Skeletal muscle tissue (tissue), 4 donors: Measurements from ENCODE around the gene SLC12A2. TPM values are rescaled to one million over a fixed set of nuclear protein-coding genes. Genes with fewer than 3 reads are reported as not detected.

ENCODE experiments used
- H3K27ac ChIP-seq: one replicate; pipeline ENCODE4 v1.7.0; 2013; ENCODE audit warnings: mild to moderate bottlenecking, low read depth, low read length, inconsistent platforms
- H3K27me3 ChIP-seq, 3 donors: one replicate each; pipeline ENCODE4 v1.7.0; 2013; ENCODE audit warnings: low read length in 3 of 3; ENCODE audit not compliant: control insufficient read depth in 3 of 3, insufficient read depth in 3 of 3
- H3K36me3 ChIP-seq, 3 donors: one replicate each; pipeline ENCODE4 v1.7.0; 2013; ENCODE audit warnings: low read length in 3 of 3; ENCODE audit not compliant: control insufficient read depth in 3 of 3, insufficient read depth in 3 of 3
- H3K4me1 ChIP-seq, 3 donors: one replicate each; pipeline ENCODE4 v1.7.0; 2013; ENCODE audit warnings: low read length in 3 of 3, mild to moderate bottlenecking in 3 of 3; ENCODE audit not compliant: control insufficient read depth in 3 of 3, insufficient read depth in 3 of 3
- H3K4me3 ChIP-seq, 3 donors: one replicate each; pipeline ENCODE4 v1.7.0; 2013; ENCODE audit warnings: low read length in 3 of 3
- H3K9ac ChIP-seq, 3 donors: one replicate each; pipeline ENCODE4 v1.7.0; 2013; ENCODE audit warnings: low read length in 3 of 3, mild to moderate bottlenecking in 3 of 3, moderate library complexity in 2 of 3, low read depth in 1 of 3
- H3K9me3 ChIP-seq, 3 donors: one replicate each; pipeline ENCODE4 v1.7.0; 2013; ENCODE audit warnings: low read length in 3 of 3; ENCODE audit not compliant: control insufficient read depth in 3 of 3
- total RNA-seq: library from RNA; depleted of rRNA; stranded (reverse); fragments of >200 nt; gene quantifications from one replicate; pipeline ENCODE4 v1.2.3, GENCODE V29; 2014
- donor health status: Osteomylitis.

Gene SLC12A2
- total RNA-seq: 24.5 TPM

GRCh38 chr5:128083033-128083810, at the start of gene SLC12A2:
SLC12A2 (plus strand) TSS chr5:128083766; CDS start chr5:128083955, 189 bp downstream.
- Histone ChIP-seq H3K27me3 (no peaks in the 10 kb centered on the region), H3K4me1 (peaks cover 8 to 17% (median 14%) of the 10 kb centered on the region in 3 donors), H3K27ac (peak within 1 kb of the TSS; percentile 87), H3K4me3 (peak within 1 kb of the TSS; percentile 88 to 93 (median 91)), H3K9ac (peak within 1 kb of the TSS; percentile 81 to 93 (median 88)), H3K36me3 (no peaks in the 10 kb centered on the region), H3K9me3 (no peaks in the 10 kb centered on the region)

GRCh38 chr5:128035689-128036088, 47.9 kb upstream of the SLC12A2 start:
- Histone ChIP-seq H3K9me3 (no peaks in the 10 kb centered on the region), H3K27me3 (no peaks in the 10 kb centered on the region), H3K27ac (no peak overlapping the region), H3K9ac (no peak overlapping the region), H3K36me3 (no peaks in the 10 kb centered on the region), H3K4me1 (no peaks in the 10 kb centered on the region), H3K4me3 (no peak overlapping the region)

DNA sequence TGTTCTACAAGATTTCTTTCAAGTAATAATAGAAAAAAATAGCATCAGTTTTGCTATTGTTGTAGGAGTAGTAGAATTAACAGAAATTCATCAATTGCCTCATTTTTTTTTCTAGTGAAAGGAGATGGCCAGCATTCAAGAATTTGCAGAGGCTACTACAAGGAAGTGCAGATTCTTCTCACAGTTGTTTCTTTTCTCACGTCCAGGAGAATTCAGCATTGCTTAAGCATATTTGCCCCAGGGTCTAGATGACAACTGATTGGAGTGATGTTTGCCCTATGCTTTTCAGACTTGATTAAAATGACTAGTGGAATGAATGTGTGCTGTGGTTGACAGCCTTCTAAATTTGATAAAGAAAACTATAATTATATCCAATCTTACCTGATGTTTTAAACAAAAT, 46.6 kb upstream of the SLC12A2 start:
- Histone ChIP-seq H3K4me1 (no peaks in the 10 kb centered on the region), H3K27ac (no peak overlapping the region), H3K4me3 (no peak overlapping the region), H3K9me3 (no peaks in the 10 kb centered on the region), H3K36me3 (no peaks in the 10 kb centered on the region), H3K9ac (no peak overlapping the region), H3K27me3 (no peaks in the 10 kb centered on the region)

GRCh38 chr5:128038643-128039042, 44.9 kb upstream of the SLC12A2 start:
- Histone ChIP-seq H3K4me1 (no peaks in the 10 kb centered on the region), H3K4me3 (no peak overlapping the region), H3K9me3 (no peaks in the 10 kb centered on the region), H3K9ac (no peak overlapping the region), H3K27ac (no peak overlapping the region), H3K27me3 (no peaks in the 10 kb centered on the region), H3K36me3 (peaks cover 0 to 3% (median 0%) of the 10 kb centered on the region in 3 donors)

GRCh38 chr5:128040927-128041326, 42.6 kb upstream of the SLC12A2 start:
- Histone ChIP-seq H3K27ac (no peak overlapping the region), H3K27me3 (no peaks in the 10 kb centered on the region), H3K9ac (no peak overlapping the region), H3K4me1 (no peaks in the 10 kb centered on the region), H3K4me3 (no peak overlapping the region), H3K9me3 (no peaks in the 10 kb centered on the region), H3K36me3 (peaks cover 2 to 3% (median 3%) of the 10 kb centered on the region in 3 donors)

- Histone ChIP-seq H3K4me3 (no peak overlapping the region), H3K9ac (no peak overlapping the region), H3K9me3 (peaks cover 0 to 2% (median 0%) of the 10 kb centered on the region in 3 donors), H3K27ac (no peak overlapping the region), H3K27me3 (no peaks in the 10 kb centered on the region), H3K36me3 (no peaks in the 10 kb centered on the region), H3K4me1 (peaks cover 0 to 5% (median 0%) of the 10 kb centered on the region in 3 donors)
These were observed 30.8 kb upstream of the SLC12A2 start for GRCh38 chr5:128052780-128053179.

- H3K9me3 ChIP-seq: peaks cover 0 to 2% (median 0%) of the 10 kb centered on the region in 3 donors
- H3K27ac ChIP-seq: peak overlapping the region; percentile 16
- no peak overlapping the region for H3K9ac ChIP-seq
- no peaks in the 10 kb centered on the region for H3K36me3 ChIP-seq
- no peak overlapping the region for H3K4me3 ChIP-seq
- H3K27me3 ChIP-seq: no peaks in the 10 kb centered on the region
- H3K4me1 ChIP-seq: peaks cover 0 to 5% (median 0%) of the 10 kb centered on the region in 3 donors
These were observed 30.1 kb upstream of the SLC12A2 start for GRCh38 chr5:128053291-128053954.

- peaks cover 0 to 3% (median 0%) of the 10 kb centered on the region in 3 donors for H3K36me3 ChIP-seq
- no peaks in the 10 kb centered on the region for H3K4me1 ChIP-seq
- no peaks in the 10 kb centered on the region for H3K9me3 ChIP-seq
- no peak overlapping the region for H3K27ac ChIP-seq
- no peaks in the 10 kb centered on the region for H3K27me3 ChIP-seq
- no peak overlapping the region for H3K9ac ChIP-seq
- no peak overlapping the region for H3K4me3 ChIP-seq
These were observed 22.8 kb upstream of the SLC12A2 start for GRCh38 chr5:128060644-128061385.

- Histone ChIP-seq H3K4me1 (no peaks in the 10 kb centered on the region), H3K4me3 (no peak overlapping the region), H3K9me3 (no peaks in the 10 kb centered on the region), H3K36me3 (peaks cover 0 to 3% (median 0%) of the 10 kb centered on the region in 3 donors), H3K27ac (no peak overlapping the region), H3K9ac (no peak overlapping the region), H3K27me3 (no peaks in the 10 kb centered on the region)
These were observed 21.3 kb upstream of the SLC12A2 start for GRCh38 chr5:128062172-128062746.
